GM23248 (cell line): Measurements from ENCODE around the gene MEX3A. TPM values are rescaled to one million over a fixed set of nuclear protein-coding genes. Genes with fewer than 3 reads are reported as not detected.

Source experiments
- DNase-seq: peaks from one replicate; pipeline ENCODE4 v3.0.0-alpha.2; 2015
- H2AFZ ChIP-seq: fragments of 200-600 bp; sonication (generic); 2 replicates; pipeline ENCODE4 v1.6.1; 2016; ENCODE audit warnings: antibody characterized with exemption
- H3F3A ChIP-seq: fragments of 200-600 bp; sonication (generic); 2 replicates; pipeline ENCODE4 v1.6.1; 2016; ENCODE audit warnings: mild to moderate bottlenecking, antibody characterized with exemption, mixed run types; ENCODE audit not compliant: insufficient read depth
- H3K27ac ChIP-seq: fragments of 200-600 bp; sonication (generic); 2 replicates; pipeline ENCODE4 v1.5.1; 2016; ENCODE audit warnings: mild to moderate bottlenecking
- H3K27me3 ChIP-seq: fragments of 200-600 bp; sonication (generic); replicated peaks from 2 replicates; pipeline ENCODE4 v1.6.1; 2016; ENCODE audit warnings: mild to moderate bottlenecking; ENCODE audit not compliant: insufficient read depth
- H3K36me3 ChIP-seq: fragments of 200-600 bp; sonication (generic); 2 replicates; pipeline ENCODE4 v1.6.1; 2016; ENCODE audit warnings: low read depth, mild to moderate bottlenecking
- H3K4me1 ChIP-seq: fragments of 200-600 bp; sonication (generic); 2 replicates; pipeline ENCODE4 v1.6.1; 2016; ENCODE audit warnings: mild to moderate bottlenecking; ENCODE audit not compliant: insufficient read depth
- H3K4me2 ChIP-seq: fragments of 200-600 bp; sonication (generic); one replicate; pipeline ENCODE4 v1.6.1; 2016; ENCODE audit warnings: mild to moderate bottlenecking; ENCODE audit not compliant: unreplicated experiment
- H3K4me3 ChIP-seq: fragments of 200-600 bp; sonication (generic); 2 replicates; pipeline ENCODE4 v1.5.1; 2016; ENCODE audit warnings: mild to moderate bottlenecking
- H3K79me2 ChIP-seq: fragments of 200-600 bp; sonication (generic); 2 replicates; pipeline ENCODE4 v1.6.1; 2016; ENCODE audit warnings: mild to moderate bottlenecking; ENCODE audit not compliant: insufficient read depth
- H3K9ac ChIP-seq: fragments of 200-600 bp; sonication (generic); 2 replicates; pipeline ENCODE4 v1.6.1; 2016; ENCODE audit warnings: mild to moderate bottlenecking
- H3K9me2 ChIP-seq: fragments of 200-600 bp; sonication (generic); 2 replicates; pipeline ENCODE4 v1.6.1; 2016; ENCODE audit warnings: mixed run types, mild to moderate bottlenecking, moderate library complexity; ENCODE audit not compliant: insufficient read depth
- H3K9me3 ChIP-seq: fragments of 200-600 bp; sonication (generic); one replicate; pipeline ENCODE4 v1.6.1; 2017; ENCODE audit warnings: low read depth
- H4K20me1 ChIP-seq: fragments of 200-600 bp; sonication (generic); 2 replicates; pipeline ENCODE4 v1.6.0; 2016; ENCODE audit not compliant: insufficient read depth
- EZH2 ChIP-seq: fragments of 200-600 bp; sonication (generic); IDR thresholded peaks from 2 replicates; pipeline ENCODE4 v1.6.1; 2018; ENCODE audit warnings: antibody characterized with exemption, mild to moderate bottlenecking; ENCODE audit not compliant: insufficient read depth, poor library complexity, severe bottlenecking
- EZH2phosphoT487 ChIP-seq: fragments of 200-600 bp; sonication (generic); IDR thresholded peaks from 2 replicates; pipeline ENCODE4 v1.6.1; 2018; ENCODE audit warnings: antibody characterized with exemption, moderate library complexity, mild to moderate bottlenecking, low read depth; ENCODE audit not compliant: insufficient read depth
- WGBS, 2 experiments: methylation state at CpG; one replicate each; pipeline ENCODE4 v1.1.6; 2015 to 2017; ENCODE audit warnings: low lambda C conversion rate in 2 of 2, low coverage in 1 of 2; ENCODE audit errors: missing lambda C conversion rate in 2 of 2; 5-methylcytosine and 5-hydroxymethylcytosine counted together
- in situ Hi-C: fragments of 300-500 bp; cut with MboI; formaldehyde crosslinking; loops from 2 replicates; pipeline ENCODE4 v1.15.0; 2020
- polyA plus RNA-seq: library from polyadenylated mRNA; unstranded; fragments of >200 nt; fragmentation: Nextera tagmentation; extraction: Ambion mirVana; gene quantifications from 2 replicates; pipeline ENCODE4 v1.2.1, GENCODE V29; 2016
- total RNA-seq: library from RNA; depleted of rRNA; stranded (reverse); fragments of >200 nt; shearing (Covaris generic); gene quantifications from 2 replicates; pipeline ENCODE4 v1.2.3, GENCODE V29; 2014

MEX3A gene
- total and polyA plus RNA-seq, 2 experiments from 2014 or later: 0.05 to 0.22 TPM

- DNase-seq: peak; percentile 79
- no peaks in the 10 kb centered on the region for H3K9me3 ChIP-seq
- no peak for TF ChIP-seq EZH2phosphoT487
- WGBS, 2 experiments: 21 to 24% methylated on average over 16 to 17 of the region's 17 CpGs
- no peaks in the 10 kb centered on the region for H3K27me3 ChIP-seq
- in situ Hi-C loops: no loop called here
- peak overlapping the region; percentile 98 for H3K4me2 ChIP-seq
- no peaks in the 10 kb centered on the region for H3K9me2 ChIP-seq
- peaks cover 8% of the 10 kb centered on the region; the same call in 1 of the 2 replicates for H3K36me3 ChIP-seq
- H3K9ac ChIP-seq: peak overlapping the region; percentile 100
- H3K4me1 ChIP-seq: peaks cover 93% of the 10 kb centered on the region
- H3K4me3 ChIP-seq: peak overlapping the region; percentile 100
- peaks cover 90% of the 10 kb centered on the region for H3K79me2 ChIP-seq
- H3F3A ChIP-seq: peaks cover 79% of the 10 kb centered on the region
- H4K20me1 ChIP-seq: no peaks in the 10 kb centered on the region; the same call in 1 of the 2 replicates
- no peak overlapping the region for H2AFZ ChIP-seq
- H3K27ac ChIP-seq: peak overlapping the region; percentile 100
Observed at GRCh38 chr1:156124557-156125483, 42.6 kb upstream of the MEX3A start.

DNA sequence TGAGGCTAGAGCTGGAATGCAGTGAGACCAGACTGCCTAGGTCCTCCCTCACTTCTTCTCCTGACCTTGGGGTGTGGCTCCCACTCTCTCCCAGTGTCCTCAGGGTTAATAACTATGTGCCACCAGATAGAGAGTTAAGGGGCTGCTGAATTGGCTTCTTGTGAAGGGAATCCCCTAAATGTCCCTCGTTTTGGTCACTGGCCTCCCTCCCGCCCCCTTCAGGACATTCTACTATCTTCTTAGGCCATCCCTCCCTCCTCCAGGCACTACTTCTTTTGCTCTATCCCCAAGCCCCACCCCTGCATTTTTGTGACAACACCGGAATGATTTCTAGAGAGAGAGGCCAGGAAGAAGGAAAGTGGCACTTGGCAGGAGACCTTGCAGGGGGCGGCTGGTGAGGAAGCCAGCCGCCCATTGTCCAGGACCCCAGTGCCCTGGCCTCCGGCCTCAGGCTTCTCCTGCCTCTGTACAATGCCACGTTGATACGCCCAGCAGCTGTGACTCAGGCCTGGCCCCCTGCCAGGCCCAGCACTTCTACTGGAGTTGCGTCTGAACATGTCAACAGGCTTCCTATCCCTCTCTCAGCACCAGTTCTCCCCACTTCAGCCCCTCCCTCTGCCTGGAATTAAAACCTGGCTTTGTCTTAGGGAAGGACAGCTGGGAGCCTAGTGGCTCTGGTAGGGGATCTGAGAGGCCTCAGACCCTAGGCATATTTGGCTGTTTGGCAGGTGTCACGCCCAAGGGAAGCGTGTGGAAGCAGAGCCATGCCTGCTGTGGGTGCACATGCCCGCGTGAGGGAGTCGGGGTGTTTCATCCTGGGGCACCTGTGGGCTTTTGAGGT, 41.3 kb upstream of the MEX3A start:
- H3F3A ChIP-seq: peaks cover 77% of the 10 kb centered on the region
- WGBS, 2 experiments: 2% methylated on average over 13 to 14 of the region's 14 CpGs
- H3K36me3 ChIP-seq: peaks cover 10% of the 10 kb centered on the region; the same call in 1 of the 2 replicates
- H2AFZ ChIP-seq: no peak overlapping the region
- H3K4me3 ChIP-seq: peak overlapping the region; percentile 100
- DNase-seq: peak; percentile 96
- TF ChIP-seq EZH2phosphoT487 (no peak), EZH2 (no peak)
- H3K4me2 ChIP-seq: peak overlapping the region; percentile 98
- in situ Hi-C loops: no loop called here
- no peaks in the 10 kb centered on the region for H3K9me3 ChIP-seq
- no peaks in the 10 kb centered on the region for H3K27me3 ChIP-seq
- peaks cover 86% of the 10 kb centered on the region for H3K4me1 ChIP-seq
- H3K27ac ChIP-seq: peak overlapping the region; percentile 100
- peak overlapping the region; percentile 100 for H3K9ac ChIP-seq
- peaks cover 90% of the 10 kb centered on the region for H3K79me2 ChIP-seq
- H3K9me2 ChIP-seq: no peaks in the 10 kb centered on the region
- peaks cover 3% of the 10 kb centered on the region; the same call in 1 of the 2 replicates for H4K20me1 ChIP-seq

DNA sequence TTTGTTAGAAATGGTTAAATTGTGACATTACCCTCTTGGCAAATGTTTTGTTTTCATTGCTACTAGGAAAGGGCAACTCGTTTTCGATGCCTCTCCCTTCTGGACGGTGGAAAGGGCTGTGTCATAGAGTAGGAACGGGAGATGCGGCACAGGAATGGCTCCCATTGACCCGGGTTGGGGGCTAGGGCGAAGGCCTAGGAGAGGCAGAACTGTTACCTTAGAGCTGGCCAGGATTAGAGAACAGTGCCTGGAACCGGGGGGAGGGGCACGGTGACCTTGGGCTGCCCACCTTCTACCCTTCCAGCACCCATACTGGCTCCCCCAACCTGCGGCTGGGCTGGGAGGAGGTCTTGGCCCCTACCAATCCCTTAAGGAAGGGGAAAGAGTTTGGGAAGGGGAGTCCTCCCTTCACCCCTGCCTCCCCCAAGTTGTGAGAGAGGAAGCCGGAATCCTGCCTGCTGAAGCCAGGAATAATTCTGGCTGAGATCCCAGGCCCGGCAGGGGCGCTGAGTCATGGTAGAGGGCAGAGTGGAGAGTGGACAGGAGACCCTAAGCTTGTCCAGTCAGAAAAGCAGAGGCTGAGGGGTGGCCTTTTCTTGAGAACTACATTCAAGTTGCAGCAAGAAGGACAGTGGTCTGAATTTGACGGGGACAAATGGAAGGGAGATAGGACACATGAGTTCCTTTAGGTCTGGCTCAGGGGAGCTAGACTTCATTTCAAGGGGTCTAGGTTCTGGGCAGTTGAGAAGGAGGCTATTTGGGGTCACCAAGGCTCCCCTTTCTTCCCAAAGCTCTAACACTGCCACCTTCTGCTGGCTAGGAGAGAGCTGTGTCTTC, 40.5 kb upstream of the MEX3A start:
- peak; percentile 89 for DNase-seq
- no peaks in the 10 kb centered on the region for H3K9me3 ChIP-seq
- peaks cover 77% of the 10 kb centered on the region for H3F3A ChIP-seq
- H3K9ac ChIP-seq: peak overlapping the region; percentile 100
- H3K36me3 ChIP-seq: peaks cover 6% of the 10 kb centered on the region; the same call in 1 of the 2 replicates
- peak overlapping the region; percentile 98 for H3K4me2 ChIP-seq
- H3K27ac ChIP-seq: peak overlapping the region; percentile 100
- peaks cover 77% of the 10 kb centered on the region for H3K4me1 ChIP-seq
- no peaks in the 10 kb centered on the region for H3K9me2 ChIP-seq
- TF ChIP-seq EZH2phosphoT487: no peak
- no peak for TF ChIP-seq EZH2
- in situ Hi-C loops: no loop called here
- 0 to 2% methylated on average over 14 of the region's 14 CpGs for WGBS, 2 experiments
- H3K79me2 ChIP-seq: peaks cover 90% of the 10 kb centered on the region
- H2AFZ ChIP-seq: no peak overlapping the region
- no peaks in the 10 kb centered on the region for H3K27me3 ChIP-seq
- H3K4me3 ChIP-seq: peak overlapping the region; percentile 100
- H4K20me1 ChIP-seq: peaks cover 9% of the 10 kb centered on the region; the same call in 1 of the 2 replicates
